Measurements from ENCODE around the gene UBE2D4.

DNA sequence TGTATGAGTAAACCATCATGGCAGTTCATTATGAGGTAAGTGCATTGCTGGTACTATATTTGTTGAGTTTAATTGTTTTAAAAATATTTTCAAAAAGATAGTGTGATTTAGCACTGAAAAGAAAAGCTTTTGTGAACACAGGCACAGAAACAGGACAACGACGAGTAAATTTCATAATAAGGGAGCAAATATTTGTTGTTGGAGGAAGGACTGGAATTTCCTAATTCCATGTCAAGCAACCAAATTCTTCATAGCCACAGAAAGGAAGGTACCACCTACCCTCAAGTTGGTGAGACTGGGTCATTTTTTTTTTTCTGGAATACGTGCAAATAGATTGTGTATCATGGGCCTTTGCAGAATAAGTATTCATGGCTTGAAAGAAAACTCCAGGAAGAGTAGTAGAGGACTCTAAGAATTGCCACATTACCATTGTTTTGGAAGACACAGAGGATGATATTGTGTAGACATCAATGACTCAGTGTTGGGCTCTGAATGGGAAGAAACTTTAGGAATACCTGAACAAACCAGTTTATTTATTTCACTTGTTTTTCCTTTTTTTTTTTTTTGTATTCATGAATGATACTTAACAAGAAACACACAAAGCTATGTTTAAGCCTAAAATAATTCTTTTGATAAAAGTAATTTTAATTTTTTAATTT lies 7.8 kb downstream of the UBE2D4 start:
- TF ChIP-seq, protein P1, sequence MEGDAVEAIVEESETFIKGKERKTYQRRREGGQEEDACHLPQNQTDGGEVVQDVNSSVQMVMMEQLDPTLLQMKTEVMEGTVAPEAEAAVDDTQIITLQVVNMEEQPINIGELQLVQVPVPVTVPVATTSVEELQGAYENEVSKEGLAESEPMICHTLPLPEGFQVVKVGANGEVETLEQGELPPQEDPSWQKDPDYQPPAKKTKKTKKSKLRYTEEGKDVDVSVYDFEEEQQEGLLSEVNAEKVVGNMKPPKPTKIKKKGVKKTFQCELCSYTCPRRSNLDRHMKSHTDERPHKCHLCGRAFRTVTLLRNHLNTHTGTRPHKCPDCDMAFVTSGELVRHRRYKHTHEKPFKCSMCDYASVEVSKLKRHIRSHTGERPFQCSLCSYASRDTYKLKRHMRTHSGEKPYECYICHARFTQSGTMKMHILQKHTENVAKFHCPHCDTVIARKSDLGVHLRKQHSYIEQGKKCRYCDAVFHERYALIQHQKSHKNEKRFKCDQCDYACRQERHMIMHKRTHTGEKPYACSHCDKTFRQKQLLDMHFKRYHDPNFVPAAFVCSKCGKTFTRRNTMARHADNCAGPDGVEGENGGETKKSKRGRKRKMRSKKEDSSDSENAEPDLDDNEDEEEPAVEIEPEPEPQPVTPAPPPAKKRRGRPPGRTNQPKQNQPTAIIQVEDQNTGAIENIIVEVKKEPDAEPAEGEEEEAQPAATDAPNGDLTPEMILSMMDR (IDR thresholded peaks at IDR 0.05) = no peak
- TF ChIP-seq, protein P2, sequence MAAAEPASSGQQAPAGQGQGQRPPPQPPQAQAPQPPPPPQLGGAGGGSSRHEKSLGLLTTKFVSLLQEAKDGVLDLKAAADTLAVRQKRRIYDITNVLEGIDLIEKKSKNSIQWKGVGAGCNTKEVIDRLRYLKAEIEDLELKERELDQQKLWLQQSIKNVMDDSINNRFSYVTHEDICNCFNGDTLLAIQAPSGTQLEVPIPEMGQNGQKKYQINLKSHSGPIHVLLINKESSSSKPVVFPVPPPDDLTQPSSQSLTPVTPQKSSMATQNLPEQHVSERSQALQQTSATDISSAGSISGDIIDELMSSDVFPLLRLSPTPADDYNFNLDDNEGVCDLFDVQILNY (CRISPR knock-in tag; IDR thresholded peaks at IDR 0.05) = no peak
- TF ChIP-seq ZBTB21 (CRISPR knock-in tag; IDR thresholded peaks at IDR 0.05; ENCODE audit: borderline replicate concordance) = no peak
- TF ChIP-seq, protein P3, sequence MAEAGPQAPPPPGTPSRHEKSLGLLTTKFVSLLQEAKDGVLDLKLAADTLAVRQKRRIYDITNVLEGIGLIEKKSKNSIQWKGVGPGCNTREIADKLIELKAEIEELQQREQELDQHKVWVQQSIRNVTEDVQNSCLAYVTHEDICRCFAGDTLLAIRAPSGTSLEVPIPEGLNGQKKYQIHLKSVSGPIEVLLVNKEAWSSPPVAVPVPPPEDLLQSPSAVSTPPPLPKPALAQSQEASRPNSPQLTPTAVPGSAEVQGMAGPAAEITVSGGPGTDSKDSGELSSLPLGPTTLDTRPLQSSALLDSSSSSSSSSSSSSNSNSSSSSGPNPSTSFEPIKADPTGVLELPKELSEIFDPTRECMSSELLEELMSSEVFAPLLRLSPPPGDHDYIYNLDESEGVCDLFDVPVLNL (CRISPR knock-in tag; IDR thresholded peaks at IDR 0.05; ENCODE audit: borderline replicate concordance, low read depth) = no peak
- TF ChIP-seq, protein P4, sequence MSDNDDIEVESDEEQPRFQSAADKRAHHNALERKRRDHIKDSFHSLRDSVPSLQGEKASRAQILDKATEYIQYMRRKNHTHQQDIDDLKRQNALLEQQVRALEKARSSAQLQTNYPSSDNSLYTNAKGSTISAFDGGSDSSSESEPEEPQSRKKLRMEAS (CRISPR knock-in tag; IDR thresholded peaks at IDR 0.05) = no peak
- TF ChIP-seq ZNF671 (CRISPR knock-in tag; IDR thresholded peaks at IDR 0.05) = no peak
- TF ChIP-seq, protein P5, sequence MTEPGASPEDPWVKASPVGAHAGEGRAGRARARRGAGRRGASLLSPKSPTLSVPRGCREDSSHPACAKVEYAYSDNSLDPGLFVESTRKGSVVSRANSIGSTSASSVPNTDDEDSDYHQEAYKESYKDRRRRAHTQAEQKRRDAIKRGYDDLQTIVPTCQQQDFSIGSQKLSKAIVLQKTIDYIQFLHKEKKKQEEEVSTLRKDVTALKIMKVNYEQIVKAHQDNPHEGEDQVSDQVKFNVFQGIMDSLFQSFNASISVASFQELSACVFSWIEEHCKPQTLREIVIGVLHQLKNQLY (CRISPR knock-in tag; IDR thresholded peaks at IDR 0.05) = no peak
- TF ChIP-seq, protein P6, sequence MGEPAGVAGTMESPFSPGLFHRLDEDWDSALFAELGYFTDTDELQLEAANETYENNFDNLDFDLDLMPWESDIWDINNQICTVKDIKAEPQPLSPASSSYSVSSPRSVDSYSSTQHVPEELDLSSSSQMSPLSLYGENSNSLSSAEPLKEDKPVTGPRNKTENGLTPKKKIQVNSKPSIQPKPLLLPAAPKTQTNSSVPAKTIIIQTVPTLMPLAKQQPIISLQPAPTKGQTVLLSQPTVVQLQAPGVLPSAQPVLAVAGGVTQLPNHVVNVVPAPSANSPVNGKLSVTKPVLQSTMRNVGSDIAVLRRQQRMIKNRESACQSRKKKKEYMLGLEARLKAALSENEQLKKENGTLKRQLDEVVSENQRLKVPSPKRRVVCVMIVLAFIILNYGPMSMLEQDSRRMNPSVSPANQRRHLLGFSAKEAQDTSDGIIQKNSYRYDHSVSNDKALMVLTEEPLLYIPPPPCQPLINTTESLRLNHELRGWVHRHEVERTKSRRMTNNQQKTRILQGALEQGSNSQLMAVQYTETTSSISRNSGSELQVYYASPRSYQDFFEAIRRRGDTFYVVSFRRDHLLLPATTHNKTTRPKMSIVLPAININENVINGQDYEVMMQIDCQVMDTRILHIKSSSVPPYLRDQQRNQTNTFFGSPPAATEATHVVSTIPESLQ (CRISPR knock-in tag; IDR thresholded peaks at IDR 0.05) = no peak
- no peak for TF ChIP-seq ETV6 (CRISPR knock-in tag; IDR thresholded peaks at IDR 0.05)
